ENCODE measurements around the gene CEBPB. TPM values are rescaled to one million over a fixed set of nuclear protein-coding genes. Genes with fewer than 3 reads are reported as not detected.
A peak's percentile ranks its signal among the peaks of the same experiment; 100 is the strongest.

The CEBPB gene
- total RNA-seq, 1 donor from 2014 or later, result 19.6 TPM

DNA sequence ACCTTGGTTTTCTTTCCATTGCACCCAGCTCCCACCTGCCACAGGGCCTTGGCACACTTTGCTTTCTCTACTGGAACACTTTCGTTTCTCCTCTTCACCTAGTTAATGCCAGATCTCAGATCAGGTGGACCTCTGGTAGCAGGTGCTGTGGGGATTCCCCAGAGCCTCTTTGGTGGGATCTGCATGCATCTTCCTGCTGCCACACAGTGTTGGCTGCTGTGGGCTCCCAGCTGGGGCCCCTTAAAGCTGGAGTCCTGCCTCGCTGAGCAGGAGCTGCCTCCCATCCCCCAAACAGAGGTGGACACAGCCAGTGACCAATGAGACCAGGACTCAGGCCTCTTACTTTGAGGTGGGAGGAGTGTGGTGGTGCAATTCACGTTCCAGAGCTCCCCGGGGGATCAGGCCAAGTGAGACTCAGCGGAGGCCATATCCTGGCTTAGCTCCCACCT lies 28.4 kb downstream of the CEBPB start:
- Mint-ChIP-seq H3K9me3 (ENCODE audit: low read depth) (no peaks in the 10 kb centered on the region), H3K27me3 (no peaks in the 10 kb centered on the region), H3K27ac (no peak overlapping the region), H3K4me1 (ENCODE audit: low read depth) (peaks cover 28% of the 10 kb centered on the region), H3K36me3 (ENCODE audit: insufficient read depth) (no peaks in the 10 kb centered on the region), H3K4me3 (ENCODE audit: low read depth) (no peak overlapping the region)
- TF ChIP-seq, protein P1, sequence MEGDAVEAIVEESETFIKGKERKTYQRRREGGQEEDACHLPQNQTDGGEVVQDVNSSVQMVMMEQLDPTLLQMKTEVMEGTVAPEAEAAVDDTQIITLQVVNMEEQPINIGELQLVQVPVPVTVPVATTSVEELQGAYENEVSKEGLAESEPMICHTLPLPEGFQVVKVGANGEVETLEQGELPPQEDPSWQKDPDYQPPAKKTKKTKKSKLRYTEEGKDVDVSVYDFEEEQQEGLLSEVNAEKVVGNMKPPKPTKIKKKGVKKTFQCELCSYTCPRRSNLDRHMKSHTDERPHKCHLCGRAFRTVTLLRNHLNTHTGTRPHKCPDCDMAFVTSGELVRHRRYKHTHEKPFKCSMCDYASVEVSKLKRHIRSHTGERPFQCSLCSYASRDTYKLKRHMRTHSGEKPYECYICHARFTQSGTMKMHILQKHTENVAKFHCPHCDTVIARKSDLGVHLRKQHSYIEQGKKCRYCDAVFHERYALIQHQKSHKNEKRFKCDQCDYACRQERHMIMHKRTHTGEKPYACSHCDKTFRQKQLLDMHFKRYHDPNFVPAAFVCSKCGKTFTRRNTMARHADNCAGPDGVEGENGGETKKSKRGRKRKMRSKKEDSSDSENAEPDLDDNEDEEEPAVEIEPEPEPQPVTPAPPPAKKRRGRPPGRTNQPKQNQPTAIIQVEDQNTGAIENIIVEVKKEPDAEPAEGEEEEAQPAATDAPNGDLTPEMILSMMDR (IDR thresholded peaks at IDR 0.05; ENCODE audit: unreplicated experiment), result no peak
- DNase-seq (ENCODE audit: low spot score, unreplicated experiment), result no peak

DNA sequence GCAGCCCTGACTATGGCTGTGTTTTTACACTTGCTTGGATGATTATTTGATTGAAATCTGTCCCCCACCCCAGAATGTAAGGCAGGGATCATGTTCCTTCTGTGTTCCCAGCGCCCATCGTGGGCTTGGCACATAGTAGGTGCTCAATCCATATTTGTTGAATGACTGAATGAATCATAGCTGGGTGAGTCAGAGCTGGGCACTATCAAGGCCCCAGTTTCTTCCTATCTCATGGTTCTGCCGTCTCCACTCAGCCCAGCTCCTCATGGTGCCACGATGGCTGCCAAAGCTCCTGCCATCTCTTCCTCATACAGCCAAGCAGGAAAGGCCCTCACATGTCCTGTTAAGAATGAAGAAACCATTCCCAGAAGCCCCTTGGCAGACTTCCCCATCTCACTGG lies 29.0 kb downstream of the CEBPB start:
- H3K36me3 Mint-ChIP-seq (ENCODE audit: insufficient read depth), result no peaks in the 10 kb centered on the region
- DNase-seq (ENCODE audit: low spot score, unreplicated experiment), result no peak
- H3K4me3 Mint-ChIP-seq (ENCODE audit: low read depth), result no peak overlapping the region
- TF ChIP-seq, protein P1 (IDR thresholded peaks at IDR 0.05; ENCODE audit: unreplicated experiment), result no peak
- peaks cover 28% of the 10 kb centered on the region for H3K4me1 Mint-ChIP-seq (ENCODE audit: low read depth)
- H3K27ac Mint-ChIP-seq, result peak overlapping the region; percentile 31
- no peaks in the 10 kb centered on the region for H3K9me3 Mint-ChIP-seq (ENCODE audit: low read depth)
- H3K27me3 Mint-ChIP-seq, result no peaks in the 10 kb centered on the region

DNA sequence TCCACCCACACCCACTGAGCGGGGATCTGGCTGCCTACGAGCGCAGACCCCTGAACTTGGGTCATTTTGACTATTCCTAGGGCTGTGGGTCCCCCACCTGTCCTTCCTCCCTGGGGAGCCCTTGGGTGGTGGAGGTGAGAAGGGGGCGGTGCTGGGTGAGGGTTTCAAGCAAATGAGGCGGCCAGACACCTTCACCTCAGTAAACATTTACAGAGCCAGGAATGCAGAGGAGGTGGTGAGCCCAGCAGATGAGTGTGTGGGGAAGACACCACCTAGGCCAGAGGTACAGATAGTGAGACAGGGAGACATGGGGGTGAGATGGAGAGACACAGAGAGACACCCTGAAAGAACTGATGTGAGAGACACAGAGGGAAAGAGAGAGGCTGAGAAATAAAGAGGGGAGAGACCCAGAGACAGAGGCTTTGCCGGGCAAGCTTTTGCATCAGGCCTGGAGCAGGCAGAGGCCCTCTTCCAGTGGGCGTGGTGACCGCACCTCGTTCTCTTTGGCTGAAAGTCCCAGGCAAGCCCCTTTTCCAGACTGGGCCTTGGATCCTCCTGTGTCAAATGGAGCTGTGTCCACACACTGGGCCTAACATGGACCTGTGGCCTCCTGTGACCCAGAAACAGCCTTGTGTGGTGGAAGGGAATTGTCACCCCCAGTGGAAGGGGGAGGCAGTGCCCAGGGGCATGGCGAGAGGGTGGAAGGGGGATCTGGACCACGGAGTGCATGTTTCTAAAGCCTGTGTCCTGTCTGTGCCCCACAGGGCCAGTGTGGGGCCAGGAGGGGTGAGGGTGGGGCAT lies 29.7 kb downstream of the CEBPB start:
- Mint-ChIP-seq H3K9me3 (ENCODE audit: low read depth) (no peaks in the 10 kb centered on the region), H3K27ac (peak overlapping the region; percentile 31), H3K27me3 (no peaks in the 10 kb centered on the region), H3K4me3 (ENCODE audit: low read depth) (no peak overlapping the region), H3K4me1 (ENCODE audit: low read depth) (peaks cover 22% of the 10 kb centered on the region), H3K36me3 (ENCODE audit: insufficient read depth) (no peaks in the 10 kb centered on the region)
- no peak for DNase-seq (ENCODE audit: low spot score, unreplicated experiment)
- TF ChIP-seq, protein P1 (IDR thresholded peaks at IDR 0.05; ENCODE audit: unreplicated experiment), result no peak

DNA sequence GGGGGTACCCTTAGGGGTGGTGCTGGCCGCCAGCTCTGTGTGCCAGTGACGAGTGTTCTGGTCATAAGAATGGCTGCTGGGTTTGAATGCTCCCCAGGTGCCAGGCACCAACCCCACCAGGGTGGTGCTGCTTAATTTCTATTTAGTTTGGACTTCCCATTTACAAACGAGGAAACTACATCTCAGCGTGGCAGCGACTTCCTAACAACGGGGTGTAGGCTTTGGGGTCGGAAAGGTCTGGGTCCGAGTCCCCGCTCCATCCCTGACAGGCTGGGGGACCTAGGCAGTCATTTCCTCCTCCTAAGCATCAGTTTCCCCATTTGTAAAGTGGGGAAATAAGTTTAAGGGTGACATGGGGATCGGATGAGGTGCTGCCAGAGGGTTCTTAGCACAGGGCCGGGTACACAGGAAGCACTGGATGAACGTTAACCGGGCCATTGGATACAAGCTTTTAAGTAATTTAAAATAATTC lies 30.3 kb downstream of the CEBPB start:
- H3K4me3 Mint-ChIP-seq (ENCODE audit: low read depth), result no peak overlapping the region
- no peaks in the 10 kb centered on the region for H3K36me3 Mint-ChIP-seq (ENCODE audit: insufficient read depth)
- no peak for DNase-seq (ENCODE audit: low spot score, unreplicated experiment)
- H3K9me3 Mint-ChIP-seq (ENCODE audit: low read depth), result no peaks in the 10 kb centered on the region
- TF ChIP-seq, protein P1 (IDR thresholded peaks at IDR 0.05; ENCODE audit: unreplicated experiment), result no peak
- H3K27ac Mint-ChIP-seq, result no peak overlapping the region
- H3K4me1 Mint-ChIP-seq (ENCODE audit: low read depth), result peaks cover 19% of the 10 kb centered on the region
- no peaks in the 10 kb centered on the region for H3K27me3 Mint-ChIP-seq

DNA sequence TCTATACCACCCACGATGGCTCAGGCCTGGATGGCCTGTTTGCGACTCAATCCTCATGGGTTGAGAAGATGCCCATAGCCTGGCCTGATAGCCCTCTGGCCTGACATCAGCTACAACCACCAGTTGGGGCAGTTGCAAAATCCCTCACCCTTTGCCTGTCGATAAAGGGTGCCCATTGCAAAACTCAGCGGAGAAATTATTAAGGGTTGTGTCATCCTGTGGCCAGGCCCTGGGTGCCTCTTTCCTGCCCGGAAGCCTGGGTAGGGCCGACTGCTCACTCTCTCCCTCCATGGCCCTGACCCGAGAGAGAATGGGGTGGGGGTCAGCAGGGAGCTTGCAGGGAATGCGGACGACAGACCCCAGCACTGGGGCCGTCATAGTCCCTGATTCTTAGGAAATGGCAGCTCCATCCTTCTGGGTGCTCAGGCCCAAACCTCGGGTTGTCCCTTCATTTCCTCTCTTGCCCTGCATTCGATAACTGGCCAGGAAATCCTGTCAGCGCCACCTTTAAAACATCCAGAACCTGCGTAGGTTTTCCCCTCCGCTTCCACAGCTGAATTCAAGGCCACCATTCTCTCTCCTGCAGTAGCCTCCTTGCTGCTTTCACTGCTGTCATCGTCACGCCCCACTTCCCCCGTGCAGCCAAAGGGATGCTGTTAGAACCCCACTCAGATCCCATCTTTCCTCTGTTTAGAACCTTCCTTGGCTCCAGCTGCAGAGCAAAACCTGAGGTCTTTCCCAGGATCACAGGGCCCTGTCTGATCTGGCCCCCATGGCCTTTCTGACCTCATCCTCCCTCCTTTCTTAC lies 31.1 kb downstream of the CEBPB start:
- Mint-ChIP-seq H3K9me3 (ENCODE audit: low read depth) (no peaks in the 10 kb centered on the region), H3K27ac (no peak overlapping the region), H3K4me1 (ENCODE audit: low read depth) (peaks cover 15% of the 10 kb centered on the region), H3K4me3 (ENCODE audit: low read depth) (no peak overlapping the region), H3K36me3 (ENCODE audit: insufficient read depth) (no peaks in the 10 kb centered on the region), H3K27me3 (no peaks in the 10 kb centered on the region)
- TF ChIP-seq, protein P1 (IDR thresholded peaks at IDR 0.05; ENCODE audit: unreplicated experiment), result no peak
- no peak for DNase-seq (ENCODE audit: low spot score, unreplicated experiment)
